H1 (cell line): Measurements from ENCODE around the gene YIF1B. TPM values are rescaled to one million over a fixed set of nuclear protein-coding genes. Genes with fewer than 3 reads are reported as not detected.
A peak's percentile ranks its signal among the peaks of the same experiment; 100 is the strongest.

Experiments
- CTCF ChIA-PET: fragments of 300-600 bp; sonication (Branson Sonifier 250); formaldehyde crosslinking; loops from one replicate; lab custom pipeline; 2021; ENCODE audit not compliant: partially characterized antibody; lab: Charles Lee
- POLR2A ChIA-PET: fragments of 300-600 bp; sonication (Branson Sonifier 250); formaldehyde crosslinking; loops from one replicate; lab custom pipeline; 2021; ENCODE audit warnings: inconsistent platforms; ENCODE audit not compliant: partially characterized antibody; lab: Charles Lee
- DNase-seq, 2 experiments: peaks; one replicate each; pipeline versions ENCODE4 v3.0.0 to v3.0.0-alpha.2; 2010 to 2022; ENCODE audit warnings: low spot score in 2 of 2, low read depth in 1 of 2, mixed read lengths in 1 of 2
- FAIRE-seq: peaks from 2 replicates; lab custom pipeline; 2011; peaks lifted over from hg19 to GRCh38; lab: Jason Lieb, UNC
- H2AFZ ChIP-seq: 2 replicates; pipeline ENCODE4 v1.8.1; 2012; ENCODE audit warnings: low read length, inconsistent platforms
- H2AK5ac ChIP-seq: 2 replicates; pipeline ENCODE4 v1.6.1; 2013; ENCODE audit warnings: low read depth, low read length
- H2BK120ac ChIP-seq: replicated peaks from 2 replicates; pipeline ENCODE3; 2013; ENCODE audit warnings: low read depth, low read length, inconsistent platforms
- H2BK12ac ChIP-seq: 2 replicates; pipeline ENCODE4 v1.6.1; 2013; ENCODE audit warnings: low read depth, low read length
- H2BK15ac ChIP-seq: 2 replicates; pipeline ENCODE4 v1.6.1; 2013; ENCODE audit warnings: low read length
- H2BK20ac ChIP-seq: 2 replicates; pipeline ENCODE4 v1.6.1; 2013; ENCODE audit warnings: low read length
- H2BK5ac ChIP-seq: 2 replicates; pipeline ENCODE4 v1.6.1; 2013; ENCODE audit warnings: low read depth, low read length
- H3K14ac ChIP-seq: 2 replicates; pipeline ENCODE4 v1.6.1; 2013; ENCODE audit warnings: inconsistent platforms; ENCODE audit not compliant: insufficient read length
- H3K18ac ChIP-seq: 2 replicates; pipeline ENCODE4 v1.6.1; 2013; ENCODE audit warnings: low read length; ENCODE audit errors: extremely low read depth
- H3K23ac ChIP-seq: 2 replicates; pipeline ENCODE4 v1.6.1; 2013; ENCODE audit warnings: inconsistent platforms; ENCODE audit not compliant: insufficient read length
- H3K23me2 ChIP-seq: 2 replicates; pipeline ENCODE4 v1.6.1; 2013; ENCODE audit warnings: low read depth, low read length
- H3K27ac ChIP-seq: 2 replicates; pipeline ENCODE4 v1.6.1; 2011; ENCODE audit warnings: low read depth, low read length, inconsistent platforms
- H3K27me3 ChIP-seq, 4 experiments: replicated peaks in 1 of 4; 1 replicate in 1 of 4; 2 replicates in 3 of 4; pipeline versions ENCODE4 v1.6.1 to v1.8.1; 2011 to 2013; ENCODE audit warnings: low read length in 3 of 4, mild to moderate bottlenecking in 3 of 4, inconsistent platforms in 2 of 4, mixed read lengths in 2 of 4, moderate library complexity in 1 of 4; ENCODE audit not compliant: control insufficient read depth in 3 of 4, insufficient read depth in 3 of 4; ENCODE audit errors: extremely low read depth in 1 of 4
- H3K36me3 ChIP-seq, 4 experiments: 2 replicates each; pipeline versions ENCODE4 v1.6.1 to v1.8.1; 2011 to 2013; ENCODE audit warnings: mild to moderate bottlenecking in 4 of 4, low read length in 3 of 4, moderate library complexity in 2 of 4, control low read depth in 1 of 4, inconsistent platforms in 1 of 4; ENCODE audit not compliant: insufficient read depth in 4 of 4, control insufficient read depth in 2 of 4
- H3K4ac ChIP-seq: replicated peaks from 2 replicates; pipeline ENCODE3; 2013; ENCODE audit warnings: low read length, low read depth, mixed read lengths, inconsistent platforms; ENCODE audit not compliant: insufficient read length
- H3K4me1 ChIP-seq, 4 experiments: replicated peaks in 1 of 4; 1 replicate in 1 of 4; 2 replicates in 3 of 4; pipeline versions ENCODE4 v1.6.1 to v1.8.1; 2011 to 2013; ENCODE audit warnings: low read length in 3 of 4, inconsistent platforms in 2 of 4, mixed read lengths in 1 of 4; ENCODE audit not compliant: insufficient read depth in 4 of 4, control insufficient read depth in 3 of 4
- H3K4me2 ChIP-seq, 2 experiments: 2 replicates each; pipeline versions ENCODE4 v1.6.1 to v1.8.1; 2011 to 2013; ENCODE audit warnings: low read depth in 2 of 2, low read length in 2 of 2, control low read depth in 1 of 2, inconsistent platforms in 1 of 2, mild to moderate bottlenecking in 1 of 2; ENCODE audit not compliant: insufficient read depth in 1 of 2
- H3K4me3 ChIP-seq, 4 experiments: fragments of 200-600, 300-600 bp in 1 of 4; sonication (generic), shearing (Covaris generic), sonication (Bioruptor Twin) in 1 of 4; 2 replicates each; pipeline versions ENCODE4 v1.5.1 to v1.8.1; 2011 to 2016; ENCODE audit warnings: low read length in 4 of 4, low read depth in 3 of 4, control low read depth in 2 of 4, inconsistent platforms in 2 of 4, mild to moderate bottlenecking in 2 of 4, mixed read lengths in 1 of 4, moderate library complexity in 1 of 4; ENCODE audit not compliant: insufficient read depth in 2 of 4; ENCODE audit errors: extremely low read depth in 1 of 4
- H3K56ac ChIP-seq: replicated peaks from 2 replicates; pipeline ENCODE3; 2013; ENCODE audit warnings: low read depth, mild to moderate bottlenecking, mixed read lengths, low read length, inconsistent platforms; ENCODE audit not compliant: insufficient read length
- H3K79me1 ChIP-seq: 2 replicates; pipeline ENCODE4 v1.6.1; 2013; ENCODE audit warnings: low read depth, low read length, control low read depth
- H3K79me2 ChIP-seq, 2 experiments: 2 replicates each; pipeline versions ENCODE4 v1.6.1 to v1.8.1; 2012 to 2013; ENCODE audit warnings: low read length in 2 of 2, mild to moderate bottlenecking in 2 of 2, inconsistent platforms in 1 of 2; ENCODE audit not compliant: insufficient read depth in 2 of 2, control insufficient read depth in 1 of 2
- H3K9ac ChIP-seq, 4 experiments: replicated peaks in 1 of 4; 1 replicate in 1 of 4; 2 replicates in 3 of 4; pipeline versions ENCODE4 v1.6.1 to v1.8.1; 2011 to 2013; ENCODE audit warnings: low read depth in 3 of 4, low read length in 3 of 4, control low read depth in 2 of 4, mild to moderate bottlenecking in 2 of 4, moderate library complexity in 2 of 4, inconsistent platforms in 1 of 4; ENCODE audit errors: extremely low read depth in 1 of 4
- H3K9me3 ChIP-seq, 2 experiments: 2 replicates each; pipeline versions ENCODE4 v1.6.1 to v1.8.1; 2012 to 2013; ENCODE audit warnings: mild to moderate bottlenecking in 2 of 2, moderate library complexity in 2 of 2, control low read depth in 1 of 2, inconsistent platforms in 1 of 2, low read depth in 1 of 2, low read length in 1 of 2, mixed read lengths in 1 of 2; ENCODE audit not compliant: insufficient read depth in 2 of 2
- H4K20me1 ChIP-seq, 2 experiments: replicated peaks in 1 of 2; 2 replicates each; pipeline versions ENCODE3 to v1.8.1; 2011 to 2013; ENCODE audit warnings: inconsistent platforms in 2 of 2, low read length in 2 of 2, mild to moderate bottlenecking in 1 of 2; ENCODE audit not compliant: insufficient read depth in 2 of 2, control insufficient read depth in 1 of 2
- H4K5ac ChIP-seq: 2 replicates; pipeline ENCODE4 v1.6.1; 2013; ENCODE audit warnings: low read length, low read depth, mixed read lengths, inconsistent platforms; ENCODE audit not compliant: insufficient read length
- H4K8ac ChIP-seq: 2 replicates; pipeline ENCODE4 v1.8.0; 2013; ENCODE audit warnings: mild to moderate bottlenecking, moderate library complexity, low read length, inconsistent platforms; ENCODE audit not compliant: insufficient read depth; ENCODE audit errors: extremely low read depth
- H4K91ac ChIP-seq: replicated peaks from 2 replicates; pipeline ENCODE3; 2013; ENCODE audit warnings: low read length, mixed read lengths, inconsistent platforms; ENCODE audit not compliant: insufficient read length
- BACH1 ChIP-seq: IDR thresholded peaks from 2 replicates; pipeline ENCODE4 v1.6.1; 2012; ENCODE audit warnings: low read length, improper control_type of control experiment
- CHD2 ChIP-seq: IDR thresholded peaks from 2 replicates; pipeline ENCODE4 v1.6.1; 2012; ENCODE audit warnings: low read length, improper control_type of control experiment
- GABPA ChIP-seq: IDR thresholded peaks from 2 replicates; pipeline ENCODE4 v1.6.1; 2011; ENCODE audit warnings: mild to moderate bottlenecking, low read length, moderate library complexity, borderline replicate concordance; ENCODE audit not compliant: insufficient read depth
- NANOG ChIP-seq: IDR thresholded peaks from 2 replicates; pipeline ENCODE4 v1.6.1; 2011; ENCODE audit warnings: low read length, low read depth, mild to moderate bottlenecking, inconsistent platforms; ENCODE audit not compliant: insufficient read depth, poor library complexity, severe bottlenecking
- RNF2 ChIP-seq: fragments of 200-900, 300-1000 bp; sonication (generic); IDR thresholded peaks from 2 replicates; pipeline ENCODE4 v1.7.1; 2016; ENCODE audit warnings: borderline replicate concordance, low read depth, mild to moderate bottlenecking, antibody characterized with exemption, low read length; ENCODE audit not compliant: poor library complexity, severe bottlenecking; ENCODE audit errors: missing control alignments
- SIN3A ChIP-seq, 2 experiments: IDR thresholded peaks in 1 of 2; conservative IDR thresholded peaks in 1 of 2; 2 replicates each; pipeline ENCODE4 v1.6.1; 2011 to 2012; ENCODE audit warnings: low read length in 2 of 2, improper control_type of control experiment in 1 of 2, low read depth in 1 of 2, mild to moderate bottlenecking in 1 of 2
- WGBS, 2 experiments: shearing (Covaris generic) in 1 of 2; methylation state at CpG; one replicate each; pipeline versions ENCODE4 v1.1.6 to v1.1.7; 2013 to 2015; ENCODE audit warnings: low lambda C conversion rate in 2 of 2, mixed read lengths in 2 of 2, inconsistent platforms in 1 of 2, low coverage in 1 of 2, missing lambda C conversion rate in 1 of 2; ENCODE audit not compliant: insufficient replicate concordance in 2 of 2, insufficient coverage in 1 of 2, insufficient read length in 1 of 2; ENCODE audit errors: extremely low coverage in 1 of 2, missing lambda C conversion rate in 1 of 2; 5-methylcytosine and 5-hydroxymethylcytosine counted together
- polyA plus RNA-seq, 7 experiments: library from polyadenylated mRNA; depleted of rRNA in 3 of 7; stranded (reverse) in 5 of 7; unstranded in 2 of 7; fragments of >200 nt in 5 of 7; fragments of 200-250 nt in 2 of 7; gene quantifications; 1 replicate in 5 of 7; 2 replicates in 1 of 7; 4 replicates in 1 of 7; pipeline versions ENCODE4 v1.2.1 to v1.2.3, GENCODE V29; 2011 to 2013; ENCODE audit warnings: missing spikeins in 2 of 7, mixed read lengths in 2 of 7
- total RNA-seq: library from RNA; stranded (reverse); fragmentation: NEBNext Ultra II Directional; extraction: Animal tissue kit (Norgen Biotek cat#: 25700); gene quantifications from 2 replicates; pipeline ENCODE4 v1.2.1, GENCODE V29; 2021

Gene YIF1B
- total and polyA plus RNA-seq, 2 of the 8 experiments (the other 6 are each of a cell fraction or from before 2014, with no cell fraction given): 89.6 to 305 TPM

GRCh38 chr19:38277969-38278680 is 37.6 kb downstream of the YIF1B start:
- Histone ChIP-seq H3K9me3 (no peaks in the 10 kb centered on the region), H3K4me3 (no peak overlapping the region), H3K4me2 (no peak overlapping the region), H2BK12ac (no peak overlapping the region), H3K79me1 (peaks cover 24% of the 10 kb centered on the region), H4K20me1 (peaks cover 21 to 31% of the 10 kb centered on the region in 2 experiments), H2AK5ac (no peak overlapping the region), H3K14ac (no peak overlapping the region), H3K56ac (no peak overlapping the region), H3K27me3 (no peaks in the 10 kb centered on the region), H2AFZ (no peak overlapping the region), H3K18ac (no peak overlapping the region), H2BK5ac (no peak overlapping the region), H3K9ac (peak overlapping the region in 1 of 4 experiments; percentile 28; a peak in 2 of 7 replicates), H3K4ac (no peak overlapping the region), H2BK120ac (no peak overlapping the region), H2BK15ac (no peak overlapping the region), H3K23ac (no peak overlapping the region), H3K23me2 (no peaks in the 10 kb centered on the region), H4K8ac (no peak overlapping the region), H2BK20ac (no peak overlapping the region), H3K36me3 (peaks cover 0 to 5% (median 3%) of the 10 kb centered on the region in 4 experiments; a peak in 4 of 8 replicates), H3K79me2 (peaks cover 8 to 90% of the 10 kb centered on the region in 2 experiments), H4K91ac (no peak overlapping the region), H3K4me1 (no peaks in the 10 kb centered on the region; a peak in 1 of 7 replicates), H4K5ac (no peak overlapping the region), H3K27ac (no peak overlapping the region)
- CTCF ChIA-PET: interaction anchor here (1.2 to 2.7 kb wide), 4 partner anchors 11 to 144 kb away, joined by 4 to 9 read pairs (median 4); partner anchors contain the start of genes PPP1R14A and SPINT2
- FAIRE-seq: no peak
- no peak for DNase-seq
- TF ChIP-seq BACH1: no peak
- no peak for TF ChIP-seq SIN3A (conservative IDR thresholded peaks at IDR 0.05 in 1 of 2, IDR thresholded peaks at IDR 0.05 in 1 of 2; ENCODE audit: low read depth in 1 of 2, low read length in 2 of 2)
- TF ChIP-seq GABPA: no peak
- no peak for TF ChIP-seq NANOG
- TF ChIP-seq RNF2: no peak
- TF ChIP-seq CHD2: no peak
- POLR2A ChIA-PET: interaction anchor here (1.5 to 3.7 kb wide), 3 partner anchors 12 to 31 kb away, joined by 6 to 25 read pairs (median 12); partner anchors contain the start of gene SPINT2
- 86% methylated on average over 9 of the region's 9 CpGs; no CpG with 5 or more reads in 1 of the 2 experiments for WGBS, 2 experiments
